HG02840 (cell line): Measurements from ENCODE around the gene NFIB.

Experiments used
- ATAC-seq: cut with Tn5 transposase; IDR thresholded peaks from one replicate; pipeline ENCODE4 v1.9.1; 2021; ENCODE audit warnings: mild to moderate bottlenecking, moderate library complexity, moderate number of reproducible peaks; ENCODE audit not compliant: unreplicated experiment, low FRiP score

The NFIB gene

DNA sequence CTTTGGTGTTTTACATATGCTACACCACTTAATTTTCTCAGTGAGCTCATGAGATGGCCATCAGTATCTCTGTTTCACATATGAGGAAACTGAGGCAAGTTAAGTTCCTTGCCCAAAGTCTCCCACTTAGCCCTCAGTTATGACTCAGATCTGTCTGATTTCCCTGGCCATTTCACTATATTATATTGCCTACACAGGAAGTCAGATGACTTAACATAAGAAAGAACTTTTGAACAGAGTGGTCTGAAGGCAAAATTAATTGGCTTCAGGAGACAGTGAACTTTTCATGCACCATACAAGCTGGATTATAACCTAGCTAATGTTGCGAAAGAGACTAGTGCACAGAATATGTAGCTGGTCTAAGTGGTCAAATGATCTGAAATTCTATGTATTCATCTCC, 221.6 kb downstream of the NFIB start:
- no peak for ATAC-seq

DNA sequence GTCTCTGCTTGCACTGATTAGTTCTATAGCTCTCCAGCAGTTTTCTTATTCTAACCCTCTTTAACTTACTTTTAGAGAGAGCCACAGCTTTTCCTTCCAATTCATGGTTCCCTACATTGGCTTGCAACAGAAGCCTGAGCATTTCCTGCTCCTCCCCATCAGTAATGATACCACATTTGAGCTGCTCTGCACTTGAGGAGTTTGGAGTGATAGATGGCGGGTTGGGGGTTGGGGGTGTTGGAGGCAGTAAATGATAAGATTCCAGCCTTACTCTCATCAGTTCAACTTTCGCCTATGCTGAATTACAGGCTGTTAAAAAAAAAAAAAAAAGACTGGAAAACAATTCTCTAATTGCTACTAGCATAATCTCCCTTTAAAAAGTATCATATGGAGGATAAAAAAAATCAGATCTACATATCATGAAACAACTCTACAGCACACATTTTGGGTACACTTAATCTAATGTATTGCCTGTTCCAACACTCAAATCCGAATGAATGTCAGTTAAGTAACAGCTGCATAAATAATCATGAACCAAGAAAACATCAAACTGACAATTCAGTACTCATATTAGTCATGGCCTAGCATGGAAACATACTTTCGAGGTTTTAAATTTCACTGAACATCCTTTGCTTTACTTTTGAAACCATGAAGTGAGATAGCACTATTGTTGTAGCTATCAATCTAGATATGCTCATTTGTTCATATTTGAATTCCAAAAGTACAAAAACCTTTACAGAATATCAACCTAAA, 224.7 kb downstream of the NFIB start:
- no peak for ATAC-seq

DNA sequence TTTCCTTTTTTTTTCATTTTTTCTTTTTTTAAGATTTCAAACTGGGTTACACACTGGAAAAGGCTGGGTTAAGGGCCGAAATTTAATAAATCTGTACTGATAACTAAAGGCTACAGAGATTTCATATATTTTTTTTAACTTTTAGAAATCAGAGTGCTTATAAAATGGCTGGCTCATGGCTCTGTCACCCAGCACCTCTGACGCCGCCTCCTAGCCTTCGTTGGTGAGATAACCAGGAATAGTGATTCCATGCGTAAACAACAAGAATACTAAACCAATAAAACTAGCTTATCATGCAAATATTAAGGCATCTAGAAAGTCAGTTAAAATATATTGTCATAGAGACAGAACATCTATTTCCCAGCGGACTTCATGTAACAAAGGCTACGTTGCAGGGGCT, 226.4 kb downstream of the NFIB start:
- no peak for ATAC-seq

DNA sequence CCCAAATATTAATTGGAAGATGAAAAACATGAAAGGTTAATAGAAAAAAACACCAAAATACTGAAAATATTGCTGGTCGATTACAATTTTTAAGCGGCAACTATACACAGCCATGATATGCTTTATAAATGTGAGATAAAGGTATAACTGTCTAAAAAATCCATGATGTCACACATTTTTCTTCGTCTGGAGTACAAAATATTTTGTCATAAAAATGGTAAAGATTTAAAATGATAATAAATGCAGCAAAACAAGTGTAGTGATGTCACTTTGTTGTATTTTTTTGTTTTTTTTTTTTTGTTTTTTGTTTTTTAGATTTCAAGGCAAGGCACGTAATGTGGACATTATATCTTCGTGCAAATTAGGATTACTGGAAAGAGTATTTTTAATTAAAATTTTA, 227.4 kb downstream of the NFIB start:
- no peak for ATAC-seq

DNA sequence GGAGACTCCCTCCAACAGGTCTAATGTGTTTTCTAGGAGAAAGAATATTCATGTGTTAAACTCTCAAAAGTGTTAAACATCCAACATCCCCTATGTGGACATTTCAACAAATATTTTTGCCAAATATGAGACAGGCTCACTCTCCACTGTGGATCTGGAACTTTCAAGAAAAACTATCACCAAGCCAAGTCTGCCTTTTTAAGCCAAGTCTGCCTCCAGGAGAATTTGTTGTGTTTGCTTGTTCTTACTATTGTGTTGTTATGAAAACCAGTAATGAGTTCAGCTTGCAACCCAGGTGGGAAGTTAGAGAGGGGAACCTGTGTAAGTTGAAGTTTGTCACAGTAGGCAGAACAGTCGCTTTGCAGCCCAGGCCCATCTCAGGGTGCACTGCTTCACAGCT, 228.1 kb downstream of the NFIB start:
- ATAC-seq: no peak

DNA sequence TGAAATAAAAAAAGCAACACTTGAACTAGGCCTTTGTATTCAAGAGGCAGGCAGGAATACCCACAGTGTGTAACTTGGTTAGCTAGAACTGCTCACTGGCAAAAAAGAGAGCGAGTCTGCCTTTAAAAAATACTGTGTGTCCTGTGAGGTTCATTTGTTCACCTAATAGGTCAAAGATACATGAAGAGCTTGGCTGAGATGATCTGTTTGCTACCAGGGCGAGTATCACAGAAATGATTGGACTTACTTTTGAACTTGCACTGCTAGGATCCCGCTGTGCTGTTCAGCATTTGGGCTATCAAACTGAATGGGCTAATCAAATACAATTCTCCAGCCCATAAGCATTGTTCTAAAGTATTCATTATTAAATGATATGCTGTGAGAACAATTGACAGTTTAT, 229.1 kb downstream of the NFIB start:
- no peak for ATAC-seq

DNA sequence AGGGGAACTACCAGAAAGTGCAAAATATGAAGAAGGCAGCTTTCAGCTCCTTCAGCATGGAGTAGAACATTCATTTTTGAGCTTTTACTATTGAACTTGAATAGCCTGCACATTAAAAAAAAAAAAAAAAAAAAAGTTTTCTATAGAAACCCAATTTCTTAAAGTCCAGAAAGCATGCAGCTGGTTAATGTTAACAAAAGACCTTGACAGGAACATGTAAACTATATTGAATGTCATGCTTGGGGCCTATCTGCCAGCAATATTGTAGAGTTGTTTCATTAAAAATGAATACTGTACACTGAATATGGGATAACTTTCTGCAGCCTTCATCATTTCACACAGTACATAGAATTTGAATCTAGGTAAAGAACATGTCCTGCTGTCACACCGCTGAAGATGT, 230.6 kb downstream of the NFIB start:
- ATAC-seq: no peak

DNA sequence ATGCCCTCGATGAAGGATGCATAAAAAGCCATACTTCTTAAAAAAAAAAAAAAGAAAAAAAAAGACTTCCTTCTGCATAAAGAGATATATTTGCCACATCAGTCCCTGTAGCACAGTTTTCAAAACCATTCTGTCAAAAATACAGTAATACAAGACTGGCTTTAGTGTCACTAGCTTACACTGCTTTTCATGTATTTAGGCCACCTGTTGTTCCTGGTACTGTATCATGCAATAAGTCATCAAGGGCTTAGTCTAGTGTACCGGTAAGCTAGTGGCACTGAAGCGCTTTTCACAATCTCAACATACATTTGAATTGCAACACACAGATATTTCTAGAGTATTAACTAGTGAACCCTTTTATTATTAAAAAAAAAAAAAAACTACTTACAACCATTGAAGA, 231.2 kb downstream of the NFIB start:
- ATAC-seq: no peak

DNA sequence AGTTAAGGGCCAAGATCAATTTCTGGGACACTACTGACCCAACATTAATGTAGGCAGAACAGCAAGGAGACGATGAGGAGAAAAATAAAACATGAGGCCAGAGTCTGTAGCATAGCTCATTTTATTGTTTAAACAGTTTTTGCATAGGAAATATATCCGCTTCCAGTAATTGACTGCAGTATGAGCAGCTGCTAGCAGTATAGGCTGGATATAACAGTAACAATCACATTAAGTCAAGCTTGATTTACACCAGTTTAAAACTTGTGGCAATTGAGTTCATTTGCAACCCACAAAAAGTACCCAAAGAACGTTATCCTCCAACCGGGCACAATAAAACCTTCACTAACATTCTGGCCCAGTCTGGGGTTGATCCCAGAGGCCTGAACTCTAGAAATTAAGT, 232.2 kb downstream of the NFIB start:
- ATAC-seq: no peak

DNA sequence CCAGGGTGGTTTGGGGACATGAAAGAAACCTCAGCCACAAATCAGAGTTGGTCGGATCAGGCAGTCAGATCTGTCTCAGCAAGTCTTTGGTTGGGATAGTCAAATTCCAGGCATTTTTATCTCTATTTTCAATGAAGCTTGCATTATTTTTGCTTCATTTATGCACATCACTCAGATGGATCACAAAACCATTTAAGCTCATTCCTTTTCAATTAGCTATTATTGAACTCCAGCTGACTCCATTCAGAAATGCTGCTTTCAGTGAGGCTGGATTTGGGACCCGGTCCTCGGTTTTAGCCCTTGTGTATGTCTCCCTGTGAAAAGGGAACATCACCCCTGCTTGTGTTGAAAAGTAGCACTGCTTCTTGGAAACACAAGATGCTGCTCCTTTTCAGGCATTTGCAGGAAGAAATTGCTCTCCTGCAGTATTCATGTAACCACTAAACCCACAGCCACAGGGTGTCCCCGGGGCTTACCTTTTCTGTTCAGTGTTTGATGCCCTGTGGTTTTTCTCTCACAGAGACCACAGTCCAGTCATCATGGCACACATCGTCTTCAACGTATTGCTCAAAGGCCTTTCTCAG, 232.9 kb downstream of the NFIB start:
- no peak for ATAC-seq

DNA sequence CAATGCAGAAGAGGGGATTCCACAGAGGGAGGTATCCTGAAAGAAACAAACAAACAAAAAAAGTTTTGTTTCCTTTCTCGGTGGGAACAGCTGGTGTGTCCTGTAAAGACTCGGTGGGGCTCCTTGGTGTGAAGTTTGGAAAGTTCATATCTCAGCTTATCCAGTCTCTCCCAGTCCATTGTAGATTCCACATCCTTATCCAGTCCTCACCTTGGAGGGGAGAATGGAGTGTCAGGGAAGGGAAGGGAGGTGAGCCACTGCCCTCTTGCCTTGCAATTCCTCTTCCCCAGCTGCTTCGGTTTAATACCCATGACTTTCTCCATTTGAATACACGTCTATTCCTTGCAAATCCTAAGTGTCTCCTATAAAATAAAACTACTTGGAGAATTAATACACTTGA, 234.5 kb downstream of the NFIB start:
- ATAC-seq: no peak

DNA sequence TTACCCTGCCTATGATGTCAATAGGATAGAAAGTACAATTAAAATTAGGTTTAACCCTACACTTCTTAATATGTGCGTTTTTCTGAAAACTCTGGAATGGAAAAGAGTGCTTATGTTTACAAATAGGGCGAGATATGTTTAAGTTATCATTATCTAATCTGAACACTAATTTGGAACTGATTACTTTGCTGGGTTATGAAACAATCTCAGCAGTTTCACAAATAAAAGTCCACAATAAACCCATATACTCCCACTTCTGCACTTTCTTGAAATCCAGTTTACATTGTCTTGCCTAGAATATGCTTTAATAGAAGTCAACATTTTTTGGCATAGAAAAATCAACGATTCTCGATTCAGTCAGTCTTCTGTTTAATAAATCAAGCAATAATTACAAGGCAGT, 236.3 kb downstream of the NFIB start:
- ATAC-seq: no peak

DNA sequence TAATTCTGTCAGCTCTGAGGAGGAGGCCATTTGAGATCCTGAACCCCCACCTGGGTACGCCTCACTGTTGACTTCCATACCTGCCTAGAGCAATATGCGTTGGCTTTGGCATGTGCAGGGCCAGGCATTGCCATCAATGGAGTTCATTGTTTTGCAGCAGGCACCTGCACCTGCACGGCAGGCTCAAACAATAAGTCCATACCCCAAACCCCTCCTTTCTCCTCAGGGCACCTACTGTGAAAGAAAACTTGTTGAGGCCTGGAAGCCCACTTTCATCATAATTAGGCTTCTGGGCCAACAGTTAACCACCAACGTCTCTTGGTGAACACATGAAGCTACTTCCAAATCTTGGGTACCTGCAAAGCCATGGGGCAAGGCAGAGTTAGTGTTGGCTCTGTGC, 238.7 kb downstream of the NFIB start:
- no peak for ATAC-seq

DNA sequence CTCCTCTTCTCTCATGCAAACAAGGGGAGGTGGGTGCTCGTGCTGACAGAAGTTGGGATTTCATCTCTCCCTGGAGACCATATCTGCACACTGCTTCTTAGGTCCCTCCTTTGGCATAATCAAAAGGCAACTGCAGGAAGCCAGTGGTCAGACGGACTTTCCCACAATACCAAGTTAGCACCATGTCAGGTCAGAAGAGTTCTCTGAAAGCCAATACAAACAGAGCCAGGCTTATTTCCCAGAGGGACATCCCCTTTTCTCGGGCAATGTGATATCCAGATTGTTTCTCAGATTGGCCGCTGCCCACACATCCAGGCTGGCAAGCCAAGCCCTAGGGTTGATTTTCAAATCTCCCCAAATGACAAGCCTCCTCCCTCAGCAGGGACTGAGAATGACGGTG, 241.1 kb downstream of the NFIB start:
- no peak for ATAC-seq

DNA sequence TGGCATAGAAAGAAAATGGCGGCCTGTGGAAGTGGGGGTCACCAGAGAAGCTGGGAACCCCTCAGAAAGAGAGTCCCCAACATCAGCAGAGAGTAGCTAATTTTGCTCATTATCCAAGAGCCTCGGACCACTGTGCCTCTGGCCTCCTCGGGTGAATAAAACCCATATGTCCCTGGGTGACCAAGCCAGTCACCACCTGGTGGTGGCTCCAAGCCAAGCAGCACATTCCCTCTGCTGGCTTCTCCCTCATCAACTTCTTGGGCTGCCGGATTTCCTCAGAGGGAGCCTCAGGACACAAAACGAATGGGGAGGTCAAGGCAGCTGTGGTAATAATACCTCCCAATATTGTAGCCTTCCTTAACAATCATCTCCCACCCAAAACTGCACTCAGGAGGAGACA, 242.5 kb downstream of the NFIB start:
- no peak for ATAC-seq

DNA sequence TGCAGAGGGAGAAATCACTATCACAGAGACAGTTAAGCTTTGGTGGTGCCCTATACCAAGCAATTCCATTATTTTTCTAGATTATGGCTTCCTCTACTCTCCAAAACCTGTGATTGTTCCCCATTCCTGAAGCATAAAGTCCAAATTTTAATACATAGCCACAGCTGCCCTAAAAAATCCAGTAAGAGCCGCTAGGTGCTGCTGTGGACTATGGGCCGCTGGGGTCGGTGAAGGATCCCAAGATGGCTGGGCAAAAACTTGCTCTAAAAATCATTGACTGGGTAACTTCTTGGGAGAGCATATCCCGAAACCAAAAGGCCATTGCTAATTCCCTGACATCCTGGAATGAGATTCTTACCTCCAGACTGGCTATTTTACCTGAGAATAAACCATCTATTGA, 245.3 kb downstream of the NFIB start:
- ATAC-seq: no peak

DNA sequence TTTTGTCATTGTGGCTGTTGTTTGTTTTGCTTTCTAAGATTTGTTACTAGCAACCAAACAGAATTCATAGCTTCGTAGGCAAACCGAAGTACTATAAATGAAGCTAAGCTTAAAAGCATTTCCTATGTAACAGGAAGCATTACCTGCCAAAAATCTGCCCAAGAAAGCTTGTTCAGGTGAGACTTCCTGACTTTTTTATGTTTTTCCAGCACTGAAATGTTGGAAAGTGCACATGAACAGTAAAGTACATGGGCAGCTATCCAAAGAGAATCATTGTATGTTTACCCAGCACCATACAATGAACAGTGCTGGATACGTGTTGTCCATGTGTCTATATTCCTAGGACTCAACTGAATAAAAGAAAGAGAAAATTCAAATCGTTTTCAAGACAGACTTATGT, 247.1 kb downstream of the NFIB start:
- ATAC-seq: no peak

DNA sequence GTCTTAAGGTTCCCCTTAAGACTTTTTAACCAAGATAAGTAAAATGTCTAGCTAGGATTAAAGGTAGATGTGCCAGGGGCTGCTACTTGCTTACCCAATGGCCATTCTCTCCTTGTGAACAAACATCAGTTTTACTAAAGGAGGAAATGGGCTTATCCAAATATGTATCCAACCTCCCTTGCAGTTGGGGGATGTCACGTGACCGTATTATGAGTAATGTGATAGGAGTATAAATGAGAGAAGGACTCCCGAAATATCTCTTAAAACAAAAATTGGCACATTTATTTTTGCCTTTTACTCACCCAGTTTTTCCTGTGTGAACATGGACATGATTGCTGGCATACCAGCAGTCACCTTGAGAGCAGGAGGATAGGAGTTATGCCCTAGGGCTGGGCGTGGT, 247.9 kb downstream of the NFIB start:
- no peak for ATAC-seq

DNA sequence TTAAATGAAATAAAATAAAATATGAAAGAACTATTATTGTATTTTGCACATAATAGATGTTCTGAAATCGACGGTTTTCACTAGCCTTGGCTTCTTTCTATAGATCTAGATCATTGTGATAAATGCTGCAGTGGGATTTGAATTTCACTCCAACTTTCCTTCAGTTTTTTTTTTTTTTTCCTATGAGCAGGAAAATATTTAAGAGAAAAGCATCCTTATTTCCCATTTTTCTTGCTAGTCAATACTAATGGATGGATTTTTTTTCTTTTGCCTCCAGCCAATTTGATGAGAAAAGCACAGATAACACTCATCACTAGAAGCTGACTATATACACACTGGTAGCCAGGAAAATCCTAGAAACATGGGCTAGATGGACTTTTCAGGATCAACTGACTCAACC, 249.0 kb downstream of the NFIB start:
- ATAC-seq: no peak

DNA sequence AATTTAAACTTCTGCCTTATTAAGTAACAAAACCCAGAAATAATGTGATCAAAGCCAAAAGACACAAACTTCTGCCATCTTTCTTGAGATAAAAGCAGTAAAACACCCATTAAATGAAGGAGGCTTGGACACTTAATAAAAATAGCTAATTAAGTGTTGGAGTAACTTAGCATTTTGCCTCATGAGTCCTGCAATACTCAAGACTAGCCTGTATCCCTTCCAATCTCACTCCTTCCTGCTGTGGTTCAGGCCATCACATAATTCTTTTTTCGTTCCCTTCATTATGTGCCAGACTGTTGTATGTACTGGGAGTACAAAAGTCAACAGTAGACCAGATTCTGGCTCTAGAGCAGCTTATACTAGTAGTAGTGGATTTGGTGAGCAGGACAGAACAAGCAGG, 250.2 kb downstream of the NFIB start:
- ATAC-seq: no peak

DNA sequence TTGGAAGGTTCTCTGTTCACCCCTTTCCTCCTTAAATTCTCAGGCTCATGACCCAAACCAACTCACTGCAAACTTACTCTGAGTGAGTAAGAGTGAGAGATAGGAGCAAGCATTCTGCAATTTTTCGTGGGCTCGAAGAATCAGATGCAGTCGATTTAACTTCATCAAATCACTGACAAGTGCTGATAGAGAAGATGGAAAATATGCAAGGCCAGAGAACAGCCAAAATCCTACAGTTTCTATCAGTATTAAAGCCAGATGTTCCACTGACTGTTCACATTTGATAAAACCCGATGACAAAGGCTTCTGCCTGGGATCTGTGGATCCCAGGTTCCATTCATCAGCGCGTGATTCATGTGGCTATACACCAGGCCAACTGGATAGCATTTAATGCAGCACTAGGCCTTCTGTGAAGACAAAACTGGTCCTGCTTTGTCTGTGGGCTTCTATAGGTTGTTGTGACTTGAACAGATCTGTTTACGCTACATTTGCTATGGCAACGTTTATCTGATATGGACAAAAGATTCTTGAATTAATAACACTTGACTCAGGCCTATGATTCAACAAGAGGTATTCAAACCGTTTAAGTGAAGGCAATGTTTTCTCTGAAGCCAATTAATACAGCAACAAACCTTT, 251.2 kb downstream of the NFIB start:
- ATAC-seq: no peak

DNA sequence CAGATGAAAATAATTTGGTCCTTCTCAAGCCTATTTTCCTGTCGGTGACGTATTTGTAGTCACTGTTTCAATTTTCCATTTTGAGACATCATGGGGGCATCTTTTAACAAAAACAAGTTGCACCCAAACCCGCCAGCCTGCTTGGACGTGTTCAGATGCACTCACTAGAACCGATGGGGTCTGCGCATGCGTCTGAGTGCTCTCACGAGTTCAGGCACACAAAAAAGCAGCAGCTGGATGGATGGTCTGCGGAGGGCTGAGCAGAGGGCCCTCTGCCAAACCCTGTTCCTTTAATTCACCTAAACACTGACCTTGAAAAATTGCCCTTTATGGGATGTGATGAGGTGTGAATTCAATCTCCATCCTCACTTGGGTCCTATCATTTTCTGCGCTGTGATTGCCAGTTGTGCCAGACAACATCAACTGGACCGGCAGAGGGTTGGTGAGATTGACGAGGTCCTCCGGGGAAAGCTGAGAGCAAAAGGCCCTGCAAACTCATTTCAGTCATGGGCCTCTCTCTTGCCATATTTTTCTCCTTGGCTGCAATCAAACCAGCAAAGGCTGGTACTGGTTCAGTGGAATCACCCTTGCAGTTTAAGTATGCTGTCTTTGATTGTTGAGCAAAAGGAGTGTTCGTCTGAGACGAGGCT, 251.9 kb downstream of the NFIB start:
- ATAC-seq: no peak
